ENCODE data around the gene DDX54.

DNA sequence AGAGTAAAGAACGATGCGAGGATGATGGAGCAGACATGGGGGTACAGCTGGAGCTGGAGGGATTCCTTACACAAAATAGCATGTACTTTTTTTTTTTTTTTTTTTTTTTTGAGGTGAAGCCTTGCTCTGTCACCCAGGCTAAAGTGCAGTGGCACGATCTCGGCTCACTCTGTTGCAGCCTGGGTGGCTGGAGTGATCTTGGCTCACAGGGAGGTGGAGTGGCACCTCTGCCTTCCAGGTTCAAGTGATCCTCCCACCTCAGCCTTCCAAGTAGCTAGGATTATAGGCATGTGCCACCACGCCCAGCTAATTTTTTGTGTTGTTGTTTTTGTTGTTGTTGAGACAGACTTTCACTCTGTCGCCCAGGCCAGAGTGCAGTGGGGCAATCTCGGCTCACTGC lies 44.6 kb downstream of the DDX54 start:
- TF ChIP-seq, protein P1, sequence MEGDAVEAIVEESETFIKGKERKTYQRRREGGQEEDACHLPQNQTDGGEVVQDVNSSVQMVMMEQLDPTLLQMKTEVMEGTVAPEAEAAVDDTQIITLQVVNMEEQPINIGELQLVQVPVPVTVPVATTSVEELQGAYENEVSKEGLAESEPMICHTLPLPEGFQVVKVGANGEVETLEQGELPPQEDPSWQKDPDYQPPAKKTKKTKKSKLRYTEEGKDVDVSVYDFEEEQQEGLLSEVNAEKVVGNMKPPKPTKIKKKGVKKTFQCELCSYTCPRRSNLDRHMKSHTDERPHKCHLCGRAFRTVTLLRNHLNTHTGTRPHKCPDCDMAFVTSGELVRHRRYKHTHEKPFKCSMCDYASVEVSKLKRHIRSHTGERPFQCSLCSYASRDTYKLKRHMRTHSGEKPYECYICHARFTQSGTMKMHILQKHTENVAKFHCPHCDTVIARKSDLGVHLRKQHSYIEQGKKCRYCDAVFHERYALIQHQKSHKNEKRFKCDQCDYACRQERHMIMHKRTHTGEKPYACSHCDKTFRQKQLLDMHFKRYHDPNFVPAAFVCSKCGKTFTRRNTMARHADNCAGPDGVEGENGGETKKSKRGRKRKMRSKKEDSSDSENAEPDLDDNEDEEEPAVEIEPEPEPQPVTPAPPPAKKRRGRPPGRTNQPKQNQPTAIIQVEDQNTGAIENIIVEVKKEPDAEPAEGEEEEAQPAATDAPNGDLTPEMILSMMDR (IDR thresholded peaks at IDR 0.05), result no peak
- TF ChIP-seq EZH2 (IDR thresholded peaks at IDR 0.05), result no peak
